BJ (cell line): Measurements from ENCODE around the gene CACNG7. TPM values are rescaled to one million over a fixed set of nuclear protein-coding genes. Genes with fewer than 3 reads are reported as not detected.

Experiments used
- CTCF ChIA-PET: fragments of 350-600 bp; formaldehyde crosslinking; extraction: SDS; loops from one replicate; lab custom pipeline; 2021; ENCODE audit warnings: antibody characterized with exemption, inconsistent platforms; lab: Yijun Ruan, JAX
- POLR2A ChIA-PET: fragments of 300-600 bp; sonication (Branson Sonifier 250); formaldehyde crosslinking; extraction: SDS; loops from one replicate; lab custom pipeline; 2021; ENCODE audit warnings: antibody characterized with exemption; lab: Charles Lee
- DNase-seq: peaks from one replicate; pipeline ENCODE4 v3.0.0-alpha.2; 2011; ENCODE audit warnings: low read depth
- H3K27me3 ChIP-seq: 2 replicates; pipeline ENCODE4 v1.6.0; 2011; ENCODE audit warnings: low read length; ENCODE audit not compliant: control insufficient read depth, insufficient read depth
- H3K36me3 ChIP-seq: 2 replicates; pipeline ENCODE4 v1.5.1; 2011; ENCODE audit warnings: low read length; ENCODE audit not compliant: control insufficient read depth, insufficient read depth
- H3K4me3 ChIP-seq: 2 replicates; pipeline ENCODE4 v1.5.1; 2011; ENCODE audit warnings: low read depth, mild to moderate bottlenecking, control low read depth, low read length
- CTCF ChIP-seq: IDR thresholded peaks from 2 replicates; pipeline ENCODE4 v1.5.1; 2011; ENCODE audit warnings: low read depth, mild to moderate bottlenecking, control low read depth, inconsistent platforms, low read length, moderate library complexity; ENCODE audit not compliant: insufficient read depth
- polyA plus RNA-seq: library from polyadenylated mRNA; depleted of rRNA; stranded (reverse); fragments of >200 nt; gene quantifications from 2 replicates; pipeline ENCODE4 v1.2.3, GENCODE V29; 2011

CACNG7 gene
- polyA plus RNA-seq, 1 experiment, result 0.90 TPM

DNA sequence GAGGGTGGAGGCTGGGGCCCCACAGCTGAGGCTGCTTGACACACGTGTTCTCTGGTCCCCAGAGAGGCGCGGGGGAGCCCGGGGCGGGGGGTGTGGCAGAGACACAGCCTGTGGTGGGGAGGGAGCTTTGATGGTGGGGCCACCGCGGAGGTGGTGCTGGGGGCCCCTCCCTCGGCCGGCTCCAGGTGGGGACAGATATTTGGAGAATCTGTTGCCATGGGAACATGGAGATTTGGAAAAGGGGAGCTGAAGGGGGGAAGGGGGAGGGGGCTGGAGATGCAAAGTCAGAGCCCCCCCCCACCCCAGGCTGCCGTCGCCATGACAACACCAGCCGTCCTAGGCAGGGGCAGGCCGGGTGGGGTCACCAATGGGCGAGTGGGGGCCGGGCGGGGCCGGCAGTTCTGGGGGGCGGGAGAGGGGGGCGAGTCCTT is 25.8 kb upstream of the CACNG7 start:
- Histone ChIP-seq H3K36me3 (no peaks in the 10 kb centered on the region), H3K27me3 (peaks cover 29% of the 10 kb centered on the region), H3K4me3 (no peak overlapping the region)
- DNase-seq, result no peak
- TF ChIP-seq CTCF, result no peak
- CTCF ChIA-PET, result interaction anchor here (0.7 to 2.2 kb wide), 8 partner anchors 10 to 159 kb away, joined by 3 to 9 read pairs (median 4); no protein-coding TSS in a partner anchor
- POLR2A ChIA-PET, result no interaction called here

- no peak overlapping the region for H3K4me3 ChIP-seq
- POLR2A ChIA-PET, result no interaction called here
- H3K27me3 ChIP-seq, result peaks cover 29% of the 10 kb centered on the region
Measured at GRCh38 chr19:53883741-53884140, 25.3 kb upstream of the CACNG7 start.

GRCh38 chr19:53884256-53884655 is 24.8 kb upstream of the CACNG7 start:
- Histone ChIP-seq H3K27me3 (peaks cover 29% of the 10 kb centered on the region), H3K4me3 (no peak overlapping the region), H3K36me3 (no peaks in the 10 kb centered on the region)
- ChIA-PET POLR2A (no interaction called here), CTCF (interaction anchor here (0.6 to 2.2 kb wide), 4 partner anchors 140 to 1540 kb away, joined by 3 to 9 read pairs (median 4); no protein-coding TSS in a partner anchor)
- no peak for DNase-seq
- no peak for TF ChIP-seq CTCF

More at GRCh38 chr19:53883741-53884140, 25.3 kb upstream of the CACNG7 start:
- CTCF ChIA-PET, result interaction anchor here (0.7 to 2.2 kb wide), 6 partner anchors 11 to 158 kb away, joined by 3 to 9 read pairs (median 4); no protein-coding TSS in a partner anchor
- H3K36me3 ChIP-seq, result no peaks in the 10 kb centered on the region
- TF ChIP-seq CTCF, result no peak
- DNase-seq, result no peak

GRCh38 chr19:53885036-53885435 is 24.0 kb upstream of the CACNG7 start:
- no peak for DNase-seq
- CTCF ChIA-PET, result interaction anchor here (0.6 to 1.2 kb wide), 2 partner anchors 16 to 1539 kb away, joined by 3 read pairs; no protein-coding TSS in a partner anchor
- H3K36me3 ChIP-seq, result no peaks in the 10 kb centered on the region
- no peak for TF ChIP-seq CTCF
- POLR2A ChIA-PET, result no interaction called here
- H3K4me3 ChIP-seq, result no peak overlapping the region
- H3K27me3 ChIP-seq, result peaks cover 29% of the 10 kb centered on the region

DNA sequence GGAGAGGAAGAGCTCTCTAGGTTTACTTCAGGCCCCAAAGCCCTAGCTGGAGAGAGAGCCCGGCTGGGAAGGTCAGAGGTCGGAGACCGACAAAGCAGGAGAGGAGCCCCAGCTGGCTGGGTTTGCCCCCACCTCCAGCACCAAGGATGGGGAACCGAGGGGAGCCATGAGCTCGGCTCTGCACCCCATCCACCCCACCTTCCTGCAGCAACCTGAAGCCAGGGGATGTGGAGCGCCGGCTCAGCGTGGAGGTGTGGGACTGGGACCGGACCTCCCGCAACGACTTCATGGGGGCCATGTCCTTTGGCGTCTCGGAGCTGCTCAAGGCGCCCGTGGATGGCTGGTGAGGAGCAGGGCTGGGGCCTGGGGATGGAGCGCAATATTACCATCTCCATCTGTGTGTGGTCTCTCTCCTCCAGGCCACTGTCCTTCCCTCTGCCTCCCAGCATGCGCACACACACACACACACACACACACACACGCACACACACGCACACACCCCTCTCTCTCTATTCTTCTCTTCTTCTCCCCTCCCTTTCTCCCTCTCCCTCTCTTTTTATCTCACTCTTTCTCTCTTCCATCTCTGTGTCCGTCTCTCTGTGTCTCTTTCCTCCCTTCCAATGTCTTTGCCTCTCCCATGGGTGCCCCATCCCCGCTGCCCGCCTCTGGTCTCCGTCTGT is 16.6 kb upstream of the CACNG7 start:
- no peak for TF ChIP-seq CTCF
- Histone ChIP-seq H3K4me3 (no peak overlapping the region), H3K27me3 (peaks cover 7% of the 10 kb centered on the region; the same call in 1 of the 2 replicates), H3K36me3 (no peaks in the 10 kb centered on the region)
- ChIA-PET POLR2A (no interaction called here), CTCF (interaction anchor here (1.1 to 1.5 kb wide), 2 partner anchors 14 to 131 kb away, joined by 5 read pairs; no protein-coding TSS in a partner anchor)
- no peak for DNase-seq
